Central memory CD8-positive, alpha-beta T cell (primary cell): ENCODE measurements around the gene RAET1L.

Experiments
- ATAC-seq: fragments of 150-1000 bp; cut with Tn5 transposase; replicated peaks from 2 replicates; pipeline ENCODE4 v1.10.0; 2022; ENCODE audit warnings: mild to moderate bottlenecking, moderate FRiP score, moderate number of reproducible peaks; ENCODE audit not compliant: poor library complexity, severe bottlenecking; ENCODE audit errors: extremely low read depth
- DNase-seq, 2 donors: peaks; one replicate each; pipeline ENCODE4 v3.0.0; 2021; ENCODE audit warnings: low spot score in 2 of 2
- H3K27ac Mint-ChIP-seq: one replicate; pipeline ENCODE4 v1.8.0; 2022; ENCODE audit warnings: low read depth, mild to moderate bottlenecking, moderate library complexity, mixed read lengths
- H3K27me3 Mint-ChIP-seq: one replicate; pipeline ENCODE4 v1.8.0; 2022; ENCODE audit warnings: mixed read lengths
- H3K36me3 Mint-ChIP-seq: one replicate; pipeline ENCODE4 v1.8.0; 2022; ENCODE audit warnings: mild to moderate bottlenecking, moderate library complexity, mixed read lengths; ENCODE audit not compliant: insufficient read depth
- H3K4me1 Mint-ChIP-seq: one replicate; pipeline ENCODE4 v1.8.0; 2022; ENCODE audit warnings: mixed read lengths
- H3K4me3 Mint-ChIP-seq: one replicate; pipeline ENCODE4 v1.8.0; 2022; ENCODE audit warnings: mild to moderate bottlenecking, moderate library complexity, mixed read lengths
- H3K9me3 Mint-ChIP-seq: one replicate; pipeline ENCODE4 v1.8.0; 2022; ENCODE audit warnings: mixed read lengths

The RAET1L gene

GRCh38 chr6:150038202-150039062 lies 13.1 kb upstream of the RAET1L start:
- H3K4me3 Mint-ChIP-seq: no peak overlapping the region
- no peaks in the 10 kb centered on the region for H3K9me3 Mint-ChIP-seq
- H3K36me3 Mint-ChIP-seq: no peaks in the 10 kb centered on the region
- ATAC-seq (no peak), DNase-seq (no peak)
- H3K27ac Mint-ChIP-seq: no peak overlapping the region
- H3K27me3 Mint-ChIP-seq: peaks cover 99% of the 10 kb centered on the region
- H3K4me1 Mint-ChIP-seq: peaks cover 16% of the 10 kb centered on the region

DNA sequence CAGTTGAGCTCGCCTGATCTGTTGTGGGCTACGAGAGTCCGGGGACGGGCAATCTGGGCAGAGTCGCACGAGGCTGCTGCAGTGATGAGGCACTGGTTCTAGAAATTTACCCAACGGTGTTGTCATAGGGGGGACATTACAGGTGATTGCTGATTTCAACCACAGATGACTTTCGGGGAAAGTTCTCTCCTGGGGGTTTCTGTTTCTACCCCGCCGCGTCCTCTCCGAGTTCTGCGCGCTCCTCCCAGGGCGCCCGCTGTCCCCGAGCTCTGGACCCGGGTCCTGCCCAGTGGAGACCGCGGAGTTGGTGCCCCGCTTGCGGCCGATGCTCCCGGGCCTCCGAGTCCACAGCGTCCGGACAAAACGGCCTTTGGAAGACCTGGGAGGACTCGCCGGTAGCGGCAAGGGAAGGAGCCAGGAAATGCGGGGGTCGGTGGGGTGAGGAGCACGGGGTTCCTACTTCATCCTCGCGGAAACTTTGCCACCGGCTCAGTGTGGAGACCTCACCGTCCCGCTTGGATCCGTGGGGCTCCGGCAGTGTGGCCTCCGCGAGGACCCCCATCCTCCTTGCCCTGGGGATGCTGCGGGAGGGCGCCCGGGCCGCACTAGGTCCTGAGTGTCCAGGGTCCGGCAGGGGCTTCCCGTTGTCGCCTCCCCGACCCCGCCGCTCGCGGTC lies 12.3 kb upstream of the RAET1L start:
- Mint-ChIP-seq H3K9me3 (no peaks in the 10 kb centered on the region), H3K27me3 (peaks cover 99% of the 10 kb centered on the region), H3K4me3 (peak overlapping the region; percentile 57), H3K36me3 (no peaks in the 10 kb centered on the region), H3K27ac (no peak overlapping the region), H3K4me1 (peaks cover 16% of the 10 kb centered on the region)
- no peak for ATAC-seq
- no peak for DNase-seq

DNA sequence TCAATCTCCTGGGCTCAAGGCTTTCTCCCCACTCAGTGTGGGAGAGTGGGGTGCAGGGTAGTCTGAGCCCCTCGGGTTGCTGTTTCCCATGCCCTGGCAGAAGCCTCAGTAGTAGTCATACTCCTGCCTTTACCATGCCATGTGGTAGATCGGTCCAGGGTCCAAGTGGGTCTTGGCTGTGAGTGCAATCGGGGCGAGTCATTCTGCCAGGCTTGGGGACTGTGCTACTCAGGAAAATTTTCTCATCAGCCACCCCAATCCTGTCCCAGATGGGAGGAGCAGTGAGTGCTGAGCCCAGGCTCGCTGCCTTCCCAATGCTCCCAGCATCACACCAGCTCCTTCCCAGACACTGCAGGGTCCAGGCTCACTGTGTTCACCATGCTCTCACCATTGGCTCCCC lies 10.7 kb upstream of the RAET1L start:
- Mint-ChIP-seq H3K36me3 (no peaks in the 10 kb centered on the region), H3K9me3 (no peaks in the 10 kb centered on the region), H3K27ac (no peak overlapping the region), H3K4me1 (peaks cover 16% of the 10 kb centered on the region), H3K27me3 (peaks cover 85% of the 10 kb centered on the region), H3K4me3 (no peak overlapping the region)
- no peak for DNase-seq
- ATAC-seq: no peak

GRCh38 chr6:150033207-150033771 lies 8.0 kb upstream of the RAET1L start:
- no peaks in the 10 kb centered on the region for H3K9me3 Mint-ChIP-seq
- H3K27ac Mint-ChIP-seq: no peak overlapping the region
- DNase-seq: no peak
- peaks cover 12% of the 10 kb centered on the region for H3K4me1 Mint-ChIP-seq
- no peak overlapping the region for H3K4me3 Mint-ChIP-seq
- H3K36me3 Mint-ChIP-seq: no peaks in the 10 kb centered on the region
- peaks cover 71% of the 10 kb centered on the region for H3K27me3 Mint-ChIP-seq
- ATAC-seq: no peak

GRCh38 chr6:150032598-150032997 lies 7.3 kb upstream of the RAET1L start:
- peaks cover 71% of the 10 kb centered on the region for H3K27me3 Mint-ChIP-seq
- DNase-seq (no peak), ATAC-seq (no peak)
- H3K27ac Mint-ChIP-seq: no peak overlapping the region
- H3K4me3 Mint-ChIP-seq: no peak overlapping the region
- peaks cover 8% of the 10 kb centered on the region for H3K4me1 Mint-ChIP-seq
- H3K36me3 Mint-ChIP-seq: no peaks in the 10 kb centered on the region
- no peaks in the 10 kb centered on the region for H3K9me3 Mint-ChIP-seq

- Mint-ChIP-seq H3K4me3 (no peak overlapping the region), H3K4me1 (peaks cover 4% of the 10 kb centered on the region), H3K36me3 (no peaks in the 10 kb centered on the region), H3K27ac (no peak overlapping the region), H3K27me3 (peaks cover 71% of the 10 kb centered on the region), H3K9me3 (no peaks in the 10 kb centered on the region)
- no peak for DNase-seq
- no peak for ATAC-seq
Measured at GRCh38 chr6:150030611-150031010, 5.3 kb upstream of the RAET1L start.

DNA sequence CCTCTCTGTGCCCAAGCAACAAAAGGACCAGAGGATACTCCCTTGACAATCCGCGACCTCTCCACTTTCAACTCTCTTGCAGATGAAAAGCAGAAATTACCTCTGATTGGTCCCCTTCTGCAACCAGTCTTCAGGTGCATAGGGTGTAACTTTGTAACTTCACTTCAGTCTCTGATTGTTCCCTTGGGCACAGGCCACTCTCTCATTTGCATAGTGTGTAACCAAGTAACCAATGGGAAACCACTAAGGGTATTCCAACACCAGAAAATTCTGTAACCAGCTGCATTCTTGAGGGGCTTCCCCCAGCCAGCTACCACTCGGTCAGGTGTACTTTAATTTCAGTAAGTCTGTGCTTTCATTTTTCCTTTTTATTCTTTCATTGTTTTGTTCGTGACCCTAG lies 4.4 kb upstream of the RAET1L start:
- DNase-seq (no peak), ATAC-seq (no peak)
- Mint-ChIP-seq H3K9me3 (no peaks in the 10 kb centered on the region), H3K4me1 (peaks cover 10% of the 10 kb centered on the region), H3K36me3 (no peaks in the 10 kb centered on the region), H3K4me3 (no peak overlapping the region), H3K27me3 (peaks cover 71% of the 10 kb centered on the region), H3K27ac (no peak overlapping the region)

- no peaks in the 10 kb centered on the region for H3K9me3 Mint-ChIP-seq
- H3K4me1 Mint-ChIP-seq: peaks cover 10% of the 10 kb centered on the region
Measured at GRCh38 chr6:150029276-150029675, 3.9 kb upstream of the RAET1L start.

DNA sequence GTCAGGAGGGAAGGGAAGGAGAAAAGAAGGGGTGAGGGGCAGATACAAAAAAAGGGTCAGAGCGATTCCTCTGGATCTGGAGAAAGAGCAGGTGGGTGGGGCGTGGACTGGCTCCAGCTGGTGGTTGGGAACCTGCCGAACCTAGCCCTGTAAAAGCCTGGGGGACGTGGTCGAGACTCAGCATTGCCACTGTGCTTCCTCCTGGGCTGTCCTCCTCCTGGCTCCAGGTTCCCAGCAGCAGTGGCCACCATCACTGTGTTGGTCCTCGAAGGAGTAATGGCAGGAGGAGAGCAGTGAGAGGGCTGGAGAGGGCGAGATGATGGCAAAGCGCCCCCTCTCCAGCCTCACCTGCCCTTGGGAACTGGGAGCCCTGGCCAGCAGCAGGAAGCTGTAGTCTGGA lies 3.5 kb upstream of the RAET1L start:
- H3K4me1 Mint-ChIP-seq: peaks cover 10% of the 10 kb centered on the region
- H3K4me3 Mint-ChIP-seq: no peak overlapping the region
- DNase-seq (no peak), ATAC-seq (no peak)
- peaks cover 71% of the 10 kb centered on the region for H3K27me3 Mint-ChIP-seq
- H3K36me3 Mint-ChIP-seq: no peaks in the 10 kb centered on the region
- no peaks in the 10 kb centered on the region for H3K9me3 Mint-ChIP-seq
- no peak overlapping the region for H3K27ac Mint-ChIP-seq

More at GRCh38 chr6:150029276-150029675, 3.9 kb upstream of the RAET1L start:
- H3K4me3 Mint-ChIP-seq: no peak overlapping the region
- no peak overlapping the region for H3K27ac Mint-ChIP-seq
- H3K36me3 Mint-ChIP-seq: no peaks in the 10 kb centered on the region
- H3K27me3 Mint-ChIP-seq: peaks cover 71% of the 10 kb centered on the region
- no peak for ATAC-seq
- no peak for DNase-seq

GRCh38 chr6:150027806-150028565 lies 2.7 kb upstream of the RAET1L start:
- H3K4me1 Mint-ChIP-seq: peaks cover 10% of the 10 kb centered on the region
- no peaks in the 10 kb centered on the region for H3K36me3 Mint-ChIP-seq
- H3K9me3 Mint-ChIP-seq: no peaks in the 10 kb centered on the region
- H3K4me3 Mint-ChIP-seq: no peak overlapping the region
- ATAC-seq (no peak), DNase-seq (no peak)
- peaks cover 68% of the 10 kb centered on the region for H3K27me3 Mint-ChIP-seq
- H3K27ac Mint-ChIP-seq: no peak overlapping the region

GRCh38 chr6:150026976-150027805 lies 1.9 kb upstream of the RAET1L start:
- Mint-ChIP-seq H3K4me1 (peaks cover 10% of the 10 kb centered on the region), H3K27me3 (peaks cover 64% of the 10 kb centered on the region), H3K27ac (no peak overlapping the region), H3K4me3 (no peak overlapping the region), H3K9me3 (no peaks in the 10 kb centered on the region), H3K36me3 (no peaks in the 10 kb centered on the region)
- DNase-seq (no peak), ATAC-seq (no peak)
